Smooth muscle cell (in vitro differentiated cells): ENCODE results near the gene TRIAP1. TPM values are rescaled to one million over a fixed set of nuclear protein-coding genes. Genes with fewer than 3 reads are reported as not detected.

ENCODE experiments used
- DNase-seq: peaks from one replicate; lab custom pipeline; 2025; ENCODE audit not compliant: unreplicated experiment; lab: John Stamatoyannopoulos, UW
- H2AFZ ChIP-seq: fragments of 200-600 bp; sonication (generic); 2 replicates; pipeline ENCODE4 v1.6.0; 2016; ENCODE audit warnings: antibody characterized with exemption, low read depth, mild to moderate bottlenecking
- H3F3A ChIP-seq: fragments of 200-600 bp; sonication (generic); 2 replicates; pipeline ENCODE4 v1.6.0; 2017; ENCODE audit warnings: antibody characterized with exemption, low read depth
- H3K27ac ChIP-seq: fragments of 200-600 bp; sonication (generic); 2 replicates; pipeline ENCODE4 v1.5.1; 2016; ENCODE audit warnings: low read depth, mild to moderate bottlenecking
- H3K27me3 ChIP-seq: fragments of 200-600 bp; sonication (generic); 2 replicates; pipeline ENCODE4 v1.6.1; 2016; ENCODE audit warnings: low read depth, mild to moderate bottlenecking
- H3K36me3 ChIP-seq: fragments of 200-600 bp; sonication (generic); 2 replicates; pipeline ENCODE4 v1.5.1; 2016; ENCODE audit warnings: low read depth
- H3K4me1 ChIP-seq: fragments of 200-600 bp; sonication (generic); 2 replicates; pipeline ENCODE4 v1.5.1; 2016; ENCODE audit warnings: low read depth
- H3K4me2 ChIP-seq: fragments of 200-600 bp; sonication (generic); 2 replicates; pipeline ENCODE4 v1.6.0; 2016; ENCODE audit warnings: mild to moderate bottlenecking
- H3K4me3 ChIP-seq: fragments of 200-600 bp; sonication (generic); 2 replicates; pipeline ENCODE4 v1.5.1; 2016; ENCODE audit warnings: mild to moderate bottlenecking
- H3K79me2 ChIP-seq: fragments of 200-600 bp; sonication (generic); 2 replicates; pipeline ENCODE4 v1.6.0; 2016; ENCODE audit warnings: low read depth, mild to moderate bottlenecking
- H3K9ac ChIP-seq: fragments of 200-600 bp; sonication (generic); 2 replicates; pipeline ENCODE4 v1.6.0; 2016; ENCODE audit warnings: low read depth
- H3K9me3 ChIP-seq: fragments of 200-600 bp; sonication (generic); replicated peaks from 2 replicates; pipeline ENCODE4 v1.5.1; 2016; ENCODE audit warnings: low read depth
- H4K20me1 ChIP-seq: fragments of 200-600 bp; sonication (generic); 2 replicates; pipeline ENCODE4 v1.6.0; 2016; ENCODE audit warnings: low read depth
- CTCF ChIP-seq: fragments of 200-600 bp; sonication (generic); IDR thresholded peaks from 2 replicates; pipeline ENCODE4 v1.5.1; 2017; ENCODE audit warnings: borderline replicate concordance, mild to moderate bottlenecking, antibody characterized with exemption; ENCODE audit not compliant: insufficient read depth, poor library complexity, severe bottlenecking
- WGBS: methylation state at CpG from one replicate; pipeline ENCODE4 v1.1.7; 2016; ENCODE audit warnings: low lambda C conversion rate; 5-methylcytosine and 5-hydroxymethylcytosine counted together
- polyA plus RNA-seq: library from polyadenylated mRNA; unstranded; fragments of >200 nt; fragmentation: Nextera tagmentation; extraction: Ambion mirVana; gene quantifications from 2 replicates; pipeline ENCODE4 v1.2.1, GENCODE V29; 2016
- total RNA-seq: library from RNA; depleted of rRNA; stranded (reverse); fragments of >200 nt; gene quantifications from 2 replicates; pipeline ENCODE4 v1.2.3, GENCODE V29; 2014

The TRIAP1 gene
- total and polyA plus RNA-seq, 2 experiments from 2014 or later: 47.1 to 67.0 TPM

- WGBS: 94% methylated on average over 6 of the region's 6 CpGs
- Histone ChIP-seq H3F3A (no peaks in the 10 kb centered on the region), H3K9ac (no peak overlapping the region), H3K79me2 (peaks cover 80% of the 10 kb centered on the region), H2AFZ (no peak overlapping the region), H3K27me3 (no peaks in the 10 kb centered on the region), H3K36me3 (no peaks in the 10 kb centered on the region), H3K27ac (no peak overlapping the region), H3K9me3 (no peaks in the 10 kb centered on the region), H3K4me2 (no peak overlapping the region), H3K4me3 (no peak overlapping the region), H3K4me1 (peaks cover 11% of the 10 kb centered on the region), H4K20me1 (peaks cover 57% of the 10 kb centered on the region)
- DNase-seq: no peak
- no peak for TF ChIP-seq CTCF
Observed at GRCh38 chr12:120467439-120467838, 21.3 kb upstream of the TRIAP1 start.

GRCh38 chr12:120466560-120467315 is 20.6 kb upstream of the TRIAP1 start:
- WGBS: 73% methylated on average over 8 of the region's 8 CpGs

GRCh38 chr12:120465756-120466155 is 19.6 kb upstream of the TRIAP1 start:
- no peaks in the 10 kb centered on the region for H3K9me3 ChIP-seq
- 82% methylated on average over 5 of the region's 5 CpGs for WGBS
- no peak for DNase-seq
- no peak overlapping the region for H3K4me3 ChIP-seq
- peak overlapping the region; percentile 5 for H3K27ac ChIP-seq
- peaks cover 6% of the 10 kb centered on the region for H3K36me3 ChIP-seq
- no peaks in the 10 kb centered on the region for H3K27me3 ChIP-seq
- peaks cover 65% of the 10 kb centered on the region for H3K79me2 ChIP-seq
- H3F3A ChIP-seq: no peaks in the 10 kb centered on the region
- H3K4me2 ChIP-seq: no peak overlapping the region
- no peak for TF ChIP-seq CTCF
- H4K20me1 ChIP-seq: peaks cover 62% of the 10 kb centered on the region
- H3K9ac ChIP-seq: no peak overlapping the region
- peaks cover 10% of the 10 kb centered on the region for H3K4me1 ChIP-seq
- H2AFZ ChIP-seq: no peak overlapping the region

More at GRCh38 chr12:120466560-120467315, 20.6 kb upstream of the TRIAP1 start:
- Histone ChIP-seq H4K20me1 (peaks cover 62% of the 10 kb centered on the region), H2AFZ (no peak overlapping the region), H3K79me2 (peaks cover 75% of the 10 kb centered on the region), H3K9ac (no peak overlapping the region), H3K9me3 (no peaks in the 10 kb centered on the region), H3K4me1 (peaks cover 11% of the 10 kb centered on the region), H3K4me2 (peak overlapping the region; percentile 8), H3K36me3 (no peaks in the 10 kb centered on the region), H3K27ac (peak overlapping the region; percentile 37), H3K4me3 (no peak overlapping the region), H3K27me3 (no peaks in the 10 kb centered on the region), H3F3A (no peaks in the 10 kb centered on the region)
- TF ChIP-seq CTCF: peak; percentile 51
- DNase-seq: no peak

- no peak overlapping the region for H2AFZ ChIP-seq
- no peaks in the 10 kb centered on the region for H3K27me3 ChIP-seq
- TF ChIP-seq CTCF: no peak
- H3K9me3 ChIP-seq: no peaks in the 10 kb centered on the region
- DNase-seq: no peak
- H3K36me3 ChIP-seq: peaks cover 9% of the 10 kb centered on the region
- H3K9ac ChIP-seq: no peak overlapping the region
- peaks cover 6% of the 10 kb centered on the region for H3F3A ChIP-seq
- H3K27ac ChIP-seq: no peak overlapping the region
- H3K79me2 ChIP-seq: peaks cover 49% of the 10 kb centered on the region
- peaks cover 69% of the 10 kb centered on the region for H4K20me1 ChIP-seq
- no peak overlapping the region for H3K4me3 ChIP-seq
- 96% methylated on average over 5 of the region's 5 CpGs for WGBS
- no peak overlapping the region for H3K4me2 ChIP-seq
- peaks cover 3% of the 10 kb centered on the region for H3K4me1 ChIP-seq
Observed at GRCh38 chr12:120463712-120464111, 17.5 kb upstream of the TRIAP1 start.
